NCI-H1694 (cell line): Measurements from ENCODE around the gene S100A13.
A peak's percentile ranks its signal among the peaks of the same experiment; 100 is the strongest.

ENCODE experiments used
- DNase-seq: peaks from one replicate; lab custom pipeline; 2025; lab: John Stamatoyannopoulos, UW

The S100A13 gene

GRCh38 chr1:153627715-153628626 lies 666 bp upstream of the S100A13 start, which contains the start of gene S100A1:
S100A1 (plus strand) TSS chr1:153628434; CDS start chr1:153630522, 2,088 bp downstream.
- DNase-seq = no peak

GRCh38 chr1:153626477-153626903 lies 815 bp downstream of the S100A13 start:
- DNase-seq = no peak

- DNase-seq = no peak
Measured at GRCh38 chr1:153624965-153625611, 2.2 kb downstream of the S100A13 start.

- DNase-seq = no peak
Measured at GRCh38 chr1:153623101-153623500, 4.2 kb downstream of the S100A13 start.

- no peak for DNase-seq
Measured at GRCh38 chr1:153619171-153619570, 8.1 kb downstream of the S100A13 start.

- no peak for DNase-seq
Measured at GRCh38 chr1:153617663-153618062, 9.6 kb downstream of the S100A13 start.

- DNase-seq = no peak
Measured at GRCh38 chr1:153616917-153617311, 10.4 kb downstream of the S100A13 start.

GRCh38 chr1:153616144-153616916 lies 11.0 kb downstream of the S100A13 start, which contains the start of gene S100A14:
S100A14 (minus strand) TSS chr1:153616325; CDS start chr1:153615858, 467 bp downstream.
- no peak for DNase-seq

- no peak for DNase-seq
Measured at GRCh38 chr1:153615406-153615805, 11.9 kb downstream of the S100A13 start.

GRCh38 chr1:153614906-153615305 lies 12.4 kb downstream of the S100A13 start:
- no peak for DNase-seq

GRCh38 chr1:153614189-153614900 lies 13.0 kb downstream of the S100A13 start:
- no peak for DNase-seq

- DNase-seq = no peak
Measured at GRCh38 chr1:153613406-153613805, 13.9 kb downstream of the S100A13 start.

- DNase-seq = peak; percentile 48
Measured at GRCh38 chr1:153612755-153613331, 14.5 kb downstream of the S100A13 start, which contains the start of gene S100A16. S100A16 (minus strand) TSS chr1:153613137; CDS start chr1:153608151, 4,986 bp downstream.

GRCh38 chr1:153612111-153612754 lies 15.1 kb downstream of the S100A13 start:
- DNase-seq = no peak

- no peak for DNase-seq
Measured at GRCh38 chr1:153611356-153611755, 15.9 kb downstream of the S100A13 start.

GRCh38 chr1:153610811-153611301 lies 16.4 kb downstream of the S100A13 start:
- DNase-seq = no peak

- no peak for DNase-seq
Measured at GRCh38 chr1:153610334-153610733, 17.0 kb downstream of the S100A13 start.

GRCh38 chr1:153609585-153609907 lies 17.8 kb downstream of the S100A13 start:
- no peak for DNase-seq

- DNase-seq = no peak
Measured at GRCh38 chr1:153608742-153609584, 18.3 kb downstream of the S100A13 start.
